ENCODE results near the gene TOMM34.

GRCh38 chr20:44948513-44948912, 11.7 kb downstream of the TOMM34 start:
- TF ChIP-seq CTCF (IDR thresholded peaks at IDR 0.05; ENCODE audit: poor library complexity) (no peak), EZH2phosphoT487 (IDR thresholded peaks at IDR 0.05; ENCODE audit: low read depth, severe bottlenecking, unreplicated experiment) (no peak), EZH2 (IDR thresholded peaks at IDR 0.05; ENCODE audit: borderline replicate concordance) (no peak)
